PC-9 (cell line): ENCODE measurements around the gene LCN6.

Experiments
- CTCF ChIP-seq: fragments of 200-600 bp; sonication (generic); conservative IDR thresholded peaks from 2 replicates; pipeline ENCODE4 v1.6.1; 2017; ENCODE audit warnings: mixed run types, antibody characterized with exemption, mild to moderate bottlenecking, moderate library complexity
- EZH2 ChIP-seq: fragments of 200-600 bp; sonication (generic); IDR thresholded peaks from 2 replicates; pipeline ENCODE4 v1.8.0; 2017; ENCODE audit warnings: antibody characterized with exemption, low read depth

GRCh38 chr9:136748666-136749611 is 614 bp upstream of the LCN6 start:
- TF ChIP-seq CTCF: no peak
- TF ChIP-seq EZH2: no peak
